GM12892 (cell line): Measurements from ENCODE around the gene PSMC4.

Experiments used
- POLR2A ChIP-seq: IDR thresholded peaks from 2 replicates; pipeline ENCODE4 v1.6.1; 2011; ENCODE audit warnings: low read depth, low read length, control low read depth
- POLR2AphosphoS5 ChIP-seq: IDR thresholded peaks from 2 replicates; pipeline ENCODE4 v1.6.1; 2011; ENCODE audit warnings: low read depth, low read length, control low read depth
- TAF1 ChIP-seq: IDR thresholded peaks from 2 replicates; pipeline ENCODE4 v1.6.1; 2011; ENCODE audit warnings: low read depth, mild to moderate bottlenecking, control low read depth, low read length, borderline replicate concordance

GRCh38 chr19:39943586-39943985 lies 27.4 kb upstream of the PSMC4 start:
- TF ChIP-seq POLR2A (no peak), TAF1 (no peak), POLR2AphosphoS5 (no peak)
